Stomach smooth muscle (tissue), 2 donors: ENCODE results near the gene KLK5.

Source experiments
- H3K27ac ChIP-seq: one replicate; pipeline ENCODE4 v1.7.0; 2013; ENCODE audit warnings: mild to moderate bottlenecking, low read length, inconsistent platforms
- H3K27me3 ChIP-seq, 2 donors: one replicate each; pipeline ENCODE4 v1.7.0; 2013; ENCODE audit warnings: low read length in 2 of 2; ENCODE audit not compliant: insufficient read depth in 2 of 2, control insufficient read depth in 1 of 2
- H3K36me3 ChIP-seq, 2 donors: one replicate each; pipeline ENCODE4 v1.7.0; 2013; ENCODE audit warnings: low read length in 2 of 2; ENCODE audit not compliant: control insufficient read depth in 2 of 2, insufficient read depth in 2 of 2
- H3K4me1 ChIP-seq: one replicate; pipeline ENCODE4 v1.7.0; 2013; ENCODE audit warnings: low read length; ENCODE audit not compliant: control insufficient read depth, insufficient read depth
- H3K4me3 ChIP-seq, 2 donors: one replicate each; pipeline ENCODE4 v1.7.0; 2013; ENCODE audit warnings: low read length in 2 of 2
- H3K9ac ChIP-seq, 2 donors: one replicate each; pipeline ENCODE4 v1.7.0; 2013; ENCODE audit warnings: low read length in 2 of 2, mild to moderate bottlenecking in 1 of 2
- H3K9me3 ChIP-seq, 2 donors: one replicate each; pipeline ENCODE4 v1.7.0; 2013; ENCODE audit warnings: low read length in 2 of 2; ENCODE audit not compliant: control insufficient read depth in 2 of 2
- donor health status: healthy.
- donor health status: Pancreatic carcinoma.

KLK5 gene

DNA sequence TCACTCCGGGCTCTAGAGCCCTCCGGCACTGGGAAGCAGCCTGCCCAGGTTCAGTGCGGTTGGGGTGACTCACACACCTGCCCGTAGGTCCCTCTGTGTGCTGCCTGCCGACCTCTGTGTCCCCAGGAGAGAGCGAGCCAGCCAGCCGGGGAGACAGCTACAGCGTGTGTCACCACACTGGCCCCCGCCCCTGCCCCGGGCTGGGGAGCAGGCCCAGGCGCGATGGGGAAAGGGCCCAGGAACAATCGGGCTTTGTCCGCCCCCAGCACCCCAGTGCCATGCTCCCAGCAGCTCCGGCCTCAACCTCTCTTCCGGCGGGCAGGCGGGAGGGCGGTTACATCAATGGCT, 16.5 kb upstream of the KLK5 start, which contains the start of gene KLK6:
KLK6 (minus strand) TSS at position 179 of the 348 bp plus-strand sequence. CDS start 1,487 bp downstream, outside the sequence.
- H3K4me1 ChIP-seq, result no peaks in the 10 kb centered on the region
- no peak within 1 kb of the TSS for H3K4me3 ChIP-seq
- no peak within 1 kb of the TSS for H3K27ac ChIP-seq
- H3K36me3 ChIP-seq, result no peaks in the 10 kb centered on the region
- H3K9me3 ChIP-seq, result no peaks in the 10 kb centered on the region
- no peak within 1 kb of the TSS for H3K9ac ChIP-seq
- H3K27me3 ChIP-seq, result peaks cover 6 to 13% of the 10 kb centered on the region in 2 donors

- Histone ChIP-seq H3K36me3 (no peaks in the 10 kb centered on the region), H3K9me3 (no peaks in the 10 kb centered on the region), H3K4me1 (no peaks in the 10 kb centered on the region), H3K27me3 (peaks cover 6 to 14% of the 10 kb centered on the region in 2 donors), H3K9ac (no peak overlapping the region), H3K4me3 (no peak overlapping the region), H3K27ac (no peak overlapping the region)
Observed at GRCh38 chr19:50968716-50969412, 16.0 kb upstream of the KLK5 start.

DNA sequence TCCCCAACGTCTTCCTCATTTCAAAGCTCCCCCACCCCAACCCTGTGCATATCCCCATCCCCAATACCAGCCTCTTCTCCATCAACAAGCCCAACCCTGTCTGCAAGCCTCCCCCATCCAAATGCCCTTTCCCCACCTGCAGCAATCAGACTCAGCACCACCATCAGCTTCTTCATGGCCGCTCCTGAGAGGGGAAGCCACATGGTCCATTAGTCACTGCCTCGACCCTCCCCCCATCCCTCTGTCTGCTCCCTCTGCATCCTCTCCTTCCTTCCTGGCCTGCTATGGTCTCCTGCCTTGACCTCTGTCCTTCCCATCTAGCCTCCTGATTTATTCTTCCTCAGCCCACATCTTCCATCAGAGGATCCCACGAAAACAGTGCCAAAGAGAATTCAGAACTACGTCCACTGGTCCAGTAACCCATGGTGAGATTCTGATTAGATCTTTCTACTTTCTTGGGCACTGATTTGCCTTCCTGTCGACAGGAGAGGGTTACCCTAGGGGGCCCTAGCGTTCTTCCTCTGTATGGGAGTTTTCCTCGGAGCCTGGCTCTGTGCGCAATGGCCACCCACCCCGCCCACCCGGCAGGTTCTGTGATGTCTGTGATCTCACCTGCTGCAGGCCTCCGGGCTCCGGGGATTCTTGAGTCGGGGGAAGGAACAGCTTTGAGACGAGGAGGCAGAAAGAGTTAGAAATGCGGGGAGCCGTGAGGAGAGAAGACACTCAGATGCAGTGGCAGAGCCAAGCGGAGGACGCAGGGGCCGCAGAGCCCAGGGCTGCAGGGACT, 15.3 kb upstream of the KLK5 start:
- Histone ChIP-seq H3K9ac (no peak overlapping the region), H3K4me1 (no peaks in the 10 kb centered on the region), H3K9me3 (no peaks in the 10 kb centered on the region), H3K27ac (no peak overlapping the region), H3K27me3 (peaks cover 6 to 16% of the 10 kb centered on the region in 2 donors), H3K4me3 (no peak overlapping the region), H3K36me3 (no peaks in the 10 kb centered on the region)

DNA sequence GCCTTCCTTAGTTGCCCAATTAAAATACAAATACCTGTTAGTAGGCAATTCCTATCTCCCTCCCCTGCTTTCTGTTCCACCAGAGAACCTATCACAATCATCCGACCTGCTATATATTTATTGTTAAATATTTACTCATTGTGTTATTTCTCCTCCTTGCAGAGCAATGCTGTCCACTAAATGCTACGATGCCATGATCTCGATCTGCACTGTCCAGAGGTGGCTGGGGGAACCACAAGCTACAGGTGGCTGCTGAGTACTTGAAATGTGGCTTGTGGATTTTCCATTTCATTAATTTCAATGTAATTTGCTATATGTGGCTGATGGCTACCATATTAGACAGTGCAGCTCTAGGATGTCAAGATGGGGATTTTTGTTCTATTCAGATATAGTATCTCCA, 11.4 kb upstream of the KLK5 start:
- Histone ChIP-seq H3K4me3 (no peak overlapping the region), H3K4me1 (no peaks in the 10 kb centered on the region), H3K9ac (no peak overlapping the region), H3K9me3 (peaks cover 3 to 8% of the 10 kb centered on the region in 2 donors), H3K36me3 (no peaks in the 10 kb centered on the region), H3K27me3 (peaks cover 4 to 13% of the 10 kb centered on the region in 2 donors), H3K27ac (no peak overlapping the region)

DNA sequence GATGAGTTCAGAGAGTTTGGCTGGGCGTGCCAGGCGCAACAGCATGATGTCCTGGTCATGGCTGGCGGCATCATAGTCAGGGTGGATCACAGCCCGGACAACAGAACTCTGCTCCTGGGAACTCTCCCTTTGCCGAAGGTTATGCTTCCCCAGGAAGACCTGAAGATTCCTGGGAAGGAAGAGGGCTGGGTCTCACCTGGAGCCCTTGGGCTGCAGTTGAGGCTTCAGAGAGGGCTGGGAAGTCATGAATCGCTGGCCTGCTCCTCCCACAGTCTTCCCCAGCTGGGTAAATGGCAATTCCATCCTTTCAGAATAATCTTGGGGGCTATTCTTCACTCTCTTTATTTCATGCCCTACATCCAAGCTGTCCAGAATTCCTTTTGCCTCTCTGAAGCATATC, 10.5 kb upstream of the KLK5 start:
- H3K9me3 ChIP-seq, result peaks cover 3 to 8% of the 10 kb centered on the region in 2 donors
- peaks cover 8 to 11% of the 10 kb centered on the region in 2 donors for H3K27me3 ChIP-seq
- H3K4me3 ChIP-seq, result no peak overlapping the region
- H3K36me3 ChIP-seq, result no peaks in the 10 kb centered on the region
- no peaks in the 10 kb centered on the region for H3K4me1 ChIP-seq
- no peak overlapping the region for H3K27ac ChIP-seq
- H3K9ac ChIP-seq, result no peak overlapping the region

- no peak overlapping the region for H3K4me3 ChIP-seq
- no peaks in the 10 kb centered on the region for H3K36me3 ChIP-seq
- no peaks in the 10 kb centered on the region for H3K4me1 ChIP-seq
- H3K27me3 ChIP-seq, result peaks cover 8 to 13% of the 10 kb centered on the region in 2 donors
- no peak overlapping the region for H3K27ac ChIP-seq
- H3K9me3 ChIP-seq, result peaks cover 3 to 8% of the 10 kb centered on the region in 2 donors
- no peak overlapping the region for H3K9ac ChIP-seq
Observed at GRCh38 chr19:50962245-50962644, 9.4 kb upstream of the KLK5 start.

- Histone ChIP-seq H3K9me3 (peaks cover 3 to 8% of the 10 kb centered on the region in 2 donors), H3K27ac (no peak overlapping the region), H3K27me3 (peaks cover 4 to 9% of the 10 kb centered on the region in 2 donors), H3K4me1 (no peaks in the 10 kb centered on the region), H3K9ac (no peak overlapping the region), H3K4me3 (no peak overlapping the region), H3K36me3 (no peaks in the 10 kb centered on the region)
Observed at GRCh38 chr19:50959731-50960500, 7.1 kb upstream of the KLK5 start.

- H3K9ac ChIP-seq, result no peak overlapping the region
- peaks cover 4 to 9% of the 10 kb centered on the region in 2 donors for H3K27me3 ChIP-seq
- H3K4me1 ChIP-seq, result no peaks in the 10 kb centered on the region
- H3K36me3 ChIP-seq, result no peaks in the 10 kb centered on the region
- H3K4me3 ChIP-seq, result no peak overlapping the region
- H3K9me3 ChIP-seq, result peaks cover 3 to 8% of the 10 kb centered on the region in 2 donors
- H3K27ac ChIP-seq, result no peak overlapping the region
Observed at GRCh38 chr19:50957587-50957986, 4.7 kb upstream of the KLK5 start.

DNA sequence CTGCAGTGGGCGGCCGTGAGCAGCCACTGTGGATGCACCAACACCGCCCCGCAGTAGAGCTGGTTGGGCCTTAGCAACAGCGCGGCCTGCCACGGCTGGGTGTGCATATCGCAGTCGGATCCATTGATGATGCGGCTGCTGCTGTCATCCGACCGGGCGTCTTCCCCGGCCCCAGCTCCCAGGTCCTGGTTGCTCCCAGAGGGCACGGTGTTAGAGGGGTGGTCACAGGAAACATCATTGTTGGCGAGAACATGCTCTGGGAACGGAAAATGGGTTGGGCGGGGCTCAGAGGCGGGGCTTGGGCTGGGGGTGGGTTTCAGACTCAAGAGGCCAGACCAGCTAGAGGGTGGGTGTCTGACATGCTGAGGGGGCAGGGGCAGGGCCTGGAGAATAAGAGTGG, 3.0 kb downstream of the KLK5 start:
- H3K4me1 ChIP-seq, result no peaks in the 10 kb centered on the region
- H3K27ac ChIP-seq, result no peak overlapping the region
- no peaks in the 10 kb centered on the region for H3K36me3 ChIP-seq
- H3K27me3 ChIP-seq, result peaks cover 0 to 11% of the 10 kb centered on the region in 2 donors
- no peak overlapping the region for H3K4me3 ChIP-seq
- no peaks in the 10 kb centered on the region for H3K9me3 ChIP-seq
- H3K9ac ChIP-seq, result no peak overlapping the region

DNA sequence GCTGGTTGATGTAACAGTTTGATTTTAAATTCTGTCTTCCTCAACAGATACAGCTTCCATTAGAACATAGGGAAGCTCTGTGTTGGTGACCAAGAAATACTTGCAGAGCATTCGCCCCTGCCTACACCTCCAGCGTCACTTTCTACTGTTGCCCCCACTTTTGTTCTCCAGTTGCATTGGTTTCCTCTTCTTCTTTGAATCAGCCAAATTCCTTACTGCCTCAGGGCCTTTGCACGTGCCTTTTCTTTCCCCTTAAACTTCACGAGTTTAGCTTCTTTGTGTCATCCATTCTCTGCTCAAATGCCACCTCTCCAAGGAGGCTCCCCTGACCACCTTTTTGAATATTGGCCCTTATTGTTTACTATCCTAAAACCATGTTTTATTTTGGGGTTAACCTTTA, 5.7 kb downstream of the KLK5 start:
- H3K36me3 ChIP-seq, result no peaks in the 10 kb centered on the region
- H3K4me1 ChIP-seq, result no peaks in the 10 kb centered on the region
- no peak overlapping the region for H3K9ac ChIP-seq
- H3K27me3 ChIP-seq, result peaks cover 0 to 8% of the 10 kb centered on the region in 2 donors
- H3K4me3 ChIP-seq, result no peak overlapping the region
- H3K27ac ChIP-seq, result no peak overlapping the region
- peaks cover 0 to 2% of the 10 kb centered on the region in 2 donors for H3K9me3 ChIP-seq
